MM.1S (cell line): ENCODE measurements around the gene ZNF570.

Experiments used
- DNase-seq: peaks from one replicate; pipeline ENCODE4 v3.0.0-alpha.2; 2015
- H2AFZ ChIP-seq: fragments of 300-600 bp; sonication (generic); 2 replicates; pipeline ENCODE4 v1.6.0; 2016; ENCODE audit warnings: antibody characterized with exemption, low read length
- H3F3A ChIP-seq: fragments of 300-600 bp; sonication (generic); 2 replicates; pipeline ENCODE4 v1.6.1; 2016; ENCODE audit warnings: mild to moderate bottlenecking, antibody characterized with exemption, low read length, moderate library complexity, mixed read lengths; ENCODE audit not compliant: insufficient read depth
- H3K27ac ChIP-seq: fragments of 300-600 bp; sonication (generic); 2 replicates; pipeline ENCODE4 v1.5.1; 2016; ENCODE audit warnings: mild to moderate bottlenecking, low read length
- H3K27me3 ChIP-seq: fragments of 300-600 bp; sonication (generic); replicated peaks from 2 replicates; pipeline ENCODE4 v1.6.0; 2016; ENCODE audit warnings: low read length; ENCODE audit not compliant: insufficient read depth
- H3K36me3 ChIP-seq: fragments of 300-600 bp; sonication (generic); replicated peaks from 2 replicates; pipeline ENCODE4 v1.6.1; 2016; ENCODE audit warnings: mild to moderate bottlenecking, low read length, mixed read lengths; ENCODE audit not compliant: insufficient read depth
- H3K4me1 ChIP-seq: fragments of 300-600 bp; sonication (generic); 2 replicates; pipeline ENCODE4 v1.6.1; 2016; ENCODE audit warnings: low read length, mixed read lengths
- H3K4me2 ChIP-seq: fragments of 300-600 bp; sonication (generic); 2 replicates; pipeline ENCODE4 v1.6.0; 2016; ENCODE audit warnings: low read depth, low read length
- H3K4me3 ChIP-seq: fragments of 300-600 bp; sonication (generic); 2 replicates; pipeline ENCODE4 v1.5.1; 2016; ENCODE audit warnings: low read length, mixed read lengths
- H3K79me2 ChIP-seq: fragments of 300-600 bp; sonication (generic); 2 replicates; pipeline ENCODE4 v1.6.1; 2016; ENCODE audit warnings: mixed run types, low read length, mixed read lengths
- H3K9ac ChIP-seq: fragments of 300-600 bp; sonication (generic); 2 replicates; pipeline ENCODE4 v1.6.1; 2016; ENCODE audit warnings: low read length, mixed read lengths
- H3K9me2 ChIP-seq: fragments of 300-600 bp; sonication (generic); replicated peaks from 2 replicates; pipeline ENCODE4 v1.6.1; 2016; ENCODE audit warnings: mild to moderate bottlenecking, low read length, mixed read lengths; ENCODE audit not compliant: insufficient read depth
- H3K9me3 ChIP-seq: fragments of 300-600 bp; sonication (generic); replicated peaks from 2 replicates; pipeline ENCODE4 v1.6.1; 2016; ENCODE audit warnings: mild to moderate bottlenecking, low read length, mixed read lengths; ENCODE audit not compliant: insufficient read depth
- H4K20me1 ChIP-seq: fragments of 300-600 bp; sonication (generic); 2 replicates; pipeline ENCODE4 v1.6.1; 2016; ENCODE audit warnings: mild to moderate bottlenecking, low read length, moderate library complexity, mixed read lengths; ENCODE audit not compliant: insufficient read depth
- CTCF ChIP-seq: fragments of 300-600 bp; sonication (generic); IDR thresholded peaks from 2 replicates; pipeline ENCODE4 v1.5.1; 2016; ENCODE audit warnings: antibody characterized with exemption, low read length, mixed read lengths
- EZH2 ChIP-seq: fragments of 300-600 bp; sonication (generic); optimal IDR thresholded peaks from 2 replicates; pipeline ENCODE3; 2017; ENCODE audit warnings: low read depth, mild to moderate bottlenecking, antibody characterized with exemption, low read length, mixed read lengths
- EZH2phosphoT487 ChIP-seq: fragments of 300-600 bp; sonication (generic); IDR thresholded peaks from 2 replicates; pipeline ENCODE4 v1.6.1; 2018; ENCODE audit warnings: antibody characterized with exemption, low read length

Gene ZNF570

GRCh38 chr19:37468961-37469777 is at the start of gene ZNF570:
Gene ZNF570, plus strand, starts transcription at chr19:37469356. Its CDS starts 999 bp downstream, at chr19:37470355.
- no peaks in the 10 kb centered on the region for H3K36me3 ChIP-seq
- no peak within 1 kb of the TSS for H3K27ac ChIP-seq
- DNase-seq, result no peak
- H3K9me2 ChIP-seq, result no peaks in the 10 kb centered on the region
- H3K9me3 ChIP-seq, result no peaks in the 10 kb centered on the region
- no peak for TF ChIP-seq CTCF
- TF ChIP-seq EZH2phosphoT487, result no peak
- TF ChIP-seq EZH2, result no peak
- H4K20me1 ChIP-seq, result no peaks in the 10 kb centered on the region
- H3K79me2 ChIP-seq, result no peaks in the 10 kb centered on the region
- no peak within 1 kb of the TSS for H3K4me2 ChIP-seq
- H3K27me3 ChIP-seq, result no peaks in the 10 kb centered on the region
- H3K9ac ChIP-seq, result no peak within 1 kb of the TSS
- H2AFZ ChIP-seq, result no peak within 1 kb of the TSS
- no peak within 1 kb of the TSS; the same call in 1 of the 2 replicates for H3K4me3 ChIP-seq
- no peaks in the 10 kb centered on the region for H3K4me1 ChIP-seq
- no peaks in the 10 kb centered on the region for H3F3A ChIP-seq

- Histone ChIP-seq H4K20me1 (no peaks in the 10 kb centered on the region), H2AFZ (no peak overlapping the region), H3K4me2 (no peak overlapping the region), H3K27ac (no peak overlapping the region), H3K27me3 (no peaks in the 10 kb centered on the region), H3K9ac (no peak overlapping the region), H3K4me3 (no peak overlapping the region), H3K9me2 (no peaks in the 10 kb centered on the region), H3F3A (no peaks in the 10 kb centered on the region), H3K9me3 (no peaks in the 10 kb centered on the region), H3K79me2 (no peaks in the 10 kb centered on the region), H3K36me3 (no peaks in the 10 kb centered on the region), H3K4me1 (no peaks in the 10 kb centered on the region)
- no peak for DNase-seq
- TF ChIP-seq EZH2phosphoT487, result no peak
- TF ChIP-seq CTCF, result no peak
- no peak for TF ChIP-seq EZH2
Observed at GRCh38 chr19:37452500-37453245, 16.5 kb upstream of the ZNF570 start.

GRCh38 chr19:37466277-37466797 is 2.8 kb upstream of the ZNF570 start:
- no peak overlapping the region for H3K9ac ChIP-seq
- no peaks in the 10 kb centered on the region for H3F3A ChIP-seq
- H3K4me1 ChIP-seq, result no peaks in the 10 kb centered on the region
- H3K36me3 ChIP-seq, result no peaks in the 10 kb centered on the region
- no peaks in the 10 kb centered on the region for H3K9me2 ChIP-seq
- no peaks in the 10 kb centered on the region for H4K20me1 ChIP-seq
- H3K9me3 ChIP-seq, result no peaks in the 10 kb centered on the region
- H2AFZ ChIP-seq, result peak overlapping the region; percentile 38; the same call in 1 of the 2 replicates
- TF ChIP-seq EZH2 (no peak), EZH2phosphoT487 (no peak), CTCF (no peak)
- H3K79me2 ChIP-seq, result no peaks in the 10 kb centered on the region
- H3K4me3 ChIP-seq, result peak overlapping the region; percentile 49
- H3K4me2 ChIP-seq, result no peak overlapping the region; the same call in 1 of the 2 replicates
- no peaks in the 10 kb centered on the region for H3K27me3 ChIP-seq
- no peak for DNase-seq
- H3K27ac ChIP-seq, result no peak overlapping the region
